K562 (cell line): ENCODE data around the gene GCNT2. TPM values are rescaled to one million over a fixed set of nuclear protein-coding genes. Genes with fewer than 3 reads are reported as not detected.

Experiments
- C11orf30 ChIP-seq: fragments of 450-650 bp; IDR thresholded peaks from 2 replicates; pipeline ENCODE4 v1.6.1; 2016; ENCODE audit warnings: low read depth, mild to moderate bottlenecking
- DIDO1 ChIP-seq: fragments of 450-650 bp; IDR thresholded peaks from 2 replicates; pipeline ENCODE4 v1.6.1; 2016; ENCODE audit warnings: low read depth, missing biosample characterization, missing genetic modification characterization
- FOXJ3 ChIP-seq: sonication (generic); formaldehyde crosslinking; IDR thresholded peaks from 2 replicates; pipeline ENCODE4 v1.4.0; 2020; ENCODE audit warnings: mild to moderate bottlenecking, missing genetic modification reagents
- GABPA ChIP-seq: fragments of 200-800 bp; sonication (Bioruptor generic); conservative IDR thresholded peaks from 2 replicates; pipeline ENCODE4 v1.6.1; 2016; ENCODE audit warnings: low read depth, missing genetic modification characterization, missing compliant biosample characterization
- HDAC3 ChIP-seq: fragments of 450-650 bp; IDR thresholded peaks from 2 replicates; pipeline ENCODE4 v1.6.1; 2018; ENCODE audit warnings: borderline replicate concordance, mild to moderate bottlenecking, moderate library complexity; ENCODE audit not compliant: partially characterized antibody
- HMG20A ChIP-seq: fragments of 450-650 bp; formaldehyde crosslinking; conservative IDR thresholded peaks from 2 replicates; pipeline ENCODE4 v1.4.0; 2020; ENCODE audit warnings: mild to moderate bottlenecking, mixed read lengths
- MECOM ChIP-seq: fragments of 250-450 bp; sonication (Bioruptor Pico); IDR thresholded peaks from 2 replicates; pipeline ENCODE4 v1.8.0; 2022; ENCODE audit warnings: inconsistent platforms
- MEIS2 ChIP-seq: fragments of 450-650 bp; IDR thresholded peaks from 2 replicates; pipeline ENCODE4 v1.6.1; 2014; ENCODE audit warnings: mild to moderate bottlenecking; ENCODE audit not compliant: partially characterized antibody
- NBN ChIP-seq: fragments of 450-650 bp; IDR thresholded peaks from 2 replicates; pipeline ENCODE4 v1.6.1; 2016; ENCODE audit warnings: low read depth, mild to moderate bottlenecking
- NFATC3 ChIP-seq: fragments of 450-650 bp; IDR thresholded peaks from 2 replicates; pipeline ENCODE4 v1.6.1; 2017; ENCODE audit warnings: mild to moderate bottlenecking
- NR2C2 ChIP-seq, 2 experiments: fragments of 200-800 bp in 1 of 2; sonication (Bioruptor generic) in 1 of 2; sonication (generic) in 1 of 2; formaldehyde crosslinking in 1 of 2; IDR thresholded peaks; 2 replicates each; pipeline versions ENCODE4 v1.6.1 to v1.8.0; 2016 to 2022; ENCODE audit warnings: mild to moderate bottlenecking in 1 of 2, missing compliant biosample characterization in 1 of 2, missing genetic modification characterization in 1 of 2, missing genetic modification reagents in 1 of 2
- NR3C1 ChIP-seq: sonication (generic); formaldehyde crosslinking; IDR thresholded peaks from 2 replicates; pipeline ENCODE4 v1.8.1; 2022; ENCODE audit warnings: missing genetic modification reagents
- NUFIP1 ChIP-seq: fragments of 450-650 bp; IDR thresholded peaks from 2 replicates; pipeline ENCODE4 v1.6.1; 2018; ENCODE audit not compliant: partially characterized antibody
- RBM34 ChIP-seq: fragments of 200-400 bp; formaldehyde crosslinking; IDR thresholded peaks from 2 replicates; pipeline ENCODE4 v1.6.1; 2018; ENCODE audit warnings: low read length, borderline replicate concordance; ENCODE audit not compliant: insufficient read depth
- SMARCE1 ChIP-seq: fragments of 450-650 bp; IDR thresholded peaks from 2 replicates; pipeline ENCODE4 v1.7.1; 2016; ENCODE audit warnings: mild to moderate bottlenecking
- SPI1 ChIP-seq: IDR thresholded peaks from 2 replicates; pipeline ENCODE4 v1.6.1; 2011; ENCODE audit warnings: low read depth, low read length, control low read depth, borderline replicate concordance
- U2AF1 ChIP-seq: fragments of 200-400 bp; formaldehyde crosslinking; optimal IDR thresholded peaks from 2 replicates; pipeline ENCODE3; 2017; ENCODE audit warnings: mild to moderate bottlenecking, low read depth, low read length, moderate library complexity
- ZNF184 ChIP-seq: sonication (generic); formaldehyde crosslinking; IDR thresholded peaks from 2 replicates; pipeline ENCODE4 v1.5.0; 2020; ENCODE audit warnings: missing genetic modification reagents
- ZNF445 ChIP-seq: fragments of 250-450 bp; sonication (Bioruptor Pico); IDR thresholded peaks from 2 replicates; pipeline ENCODE4 v1.4.0; 2020; ENCODE audit warnings: low read depth, mild to moderate bottlenecking, moderate library complexity
- polyA plus RNA-seq, 8 experiments: library from polyadenylated mRNA; depleted of rRNA in 4 of 8; stranded (reverse) in 5 of 8; unstranded in 3 of 8; fragments of >200 nt; fragmentation: Nextera tagmentation in 2 of 8; fragmentation: Illumina TruSeq in 1 of 8; extraction: Ambion mirVana in 2 of 8; extraction: Trizol in 1 of 8; gene quantifications; 2 replicates each; pipeline versions ENCODE4 v1.2.1 to v1.2.3, GENCODE V29; 2011 to 2014; ENCODE audit warnings: inconsistent platforms in 1 of 8, missing spikeins in 1 of 8
- total RNA-seq, 7 experiments: library from RNA; depleted of rRNA in 6 of 7; stranded (reverse); fragments of >200 nt in 6 of 7; fragmentation: Illumina TruSeq in 2 of 7; extraction: Trizol in 2 of 7; gene quantifications; 2 replicates each; pipeline versions ENCODE4 v1.2.1 to v1.2.3, GENCODE V29; 2011 to 2021; ENCODE audit warnings: low replicate concordance in 1 of 7
- TF ChIP-seq, protein P1 (sequence below): fragments of 450-650 bp; formaldehyde crosslinking; conservative IDR thresholded peaks from 2 replicates; pipeline ENCODE4 v1.4.0; 2022; ENCODE audit warnings: mild to moderate bottlenecking, missing genetic modification characterization
- TF ChIP-seq, protein P2 (sequence below): fragments of 250-450 bp; sonication (Bioruptor Pico); IDR thresholded peaks from 2 replicates; pipeline ENCODE4 v1.4.0; 2020
- TF ChIP-seq, protein P3 (sequence below): IDR thresholded peaks from 3 replicates; pipeline ENCODE4 v1.6.1; 2011; ENCODE audit warnings: borderline replicate concordance, mild to moderate bottlenecking; ENCODE audit not compliant: insufficient read length, insufficient read depth
- TF ChIP-seq, protein P4 (sequence below): fragments of 450-650 bp; formaldehyde crosslinking; IDR thresholded peaks from 2 replicates; pipeline ENCODE4 v1.4.0; 2020; ENCODE audit warnings: mild to moderate bottlenecking, moderate library complexity

GCNT2 gene
- total and polyA plus RNA-seq, 9 of the 15 experiments (the other 6 are each of a cell fraction or from before 2014, with no cell fraction given): 0.78 to 2.6 (median 1.6) TPM

DNA sequence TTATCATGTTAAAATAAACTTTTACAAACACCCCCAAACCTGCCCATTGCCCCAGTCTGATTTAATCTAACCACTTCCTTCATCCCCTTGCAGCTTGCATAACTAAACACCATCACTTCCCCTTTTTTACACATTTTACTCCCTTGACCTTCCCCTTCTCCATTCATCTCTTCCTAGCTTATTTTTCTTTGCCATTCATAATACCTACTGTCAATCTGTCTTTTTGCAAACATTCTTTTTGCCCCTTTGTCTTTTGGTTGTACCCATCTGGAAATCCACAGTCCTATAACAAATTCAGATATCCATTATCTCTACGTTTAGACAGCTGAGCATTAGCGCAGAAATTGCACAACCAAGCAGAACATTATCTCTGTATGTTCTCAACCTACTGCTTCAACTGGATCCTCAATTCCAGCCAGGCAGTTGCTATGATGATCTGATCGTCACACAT lies 122.1 kb downstream of the GCNT2 start (continued):
- TF ChIP-seq, protein P1, sequence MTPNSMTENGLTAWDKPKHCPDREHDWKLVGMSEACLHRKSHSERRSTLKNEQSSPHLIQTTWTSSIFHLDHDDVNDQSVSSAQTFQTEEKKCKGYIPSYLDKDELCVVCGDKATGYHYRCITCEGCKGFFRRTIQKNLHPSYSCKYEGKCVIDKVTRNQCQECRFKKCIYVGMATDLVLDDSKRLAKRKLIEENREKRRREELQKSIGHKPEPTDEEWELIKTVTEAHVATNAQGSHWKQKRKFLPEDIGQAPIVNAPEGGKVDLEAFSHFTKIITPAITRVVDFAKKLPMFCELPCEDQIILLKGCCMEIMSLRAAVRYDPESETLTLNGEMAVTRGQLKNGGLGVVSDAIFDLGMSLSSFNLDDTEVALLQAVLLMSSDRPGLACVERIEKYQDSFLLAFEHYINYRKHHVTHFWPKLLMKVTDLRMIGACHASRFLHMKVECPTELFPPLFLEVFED: peak; percentile 68; the same call in 1 of the 2 replicates
- TF ChIP-seq GABPA (peak; percentile 89), DIDO1 (peak; percentile 69), C11orf30 (peak; percentile 15; the same call in 1 of the 2 replicates), NBN (peak; percentile 84; the same call in 1 of the 2 replicates), HMG20A (CRISPR knock-in tag) (0 out of 2 replicates have a peak, but pooled peaks have one; percentile 27), ZNF445 (CRISPR knock-in tag) (no peak), MEIS2 (peak; percentile 32), NFATC3 (no peak), MECOM (peak; percentile 35; the same call in 1 of the 2 replicates), U2AF1 (no peak), SPI1 (peak; percentile 100), SMARCE1 (peak; percentile 99), NUFIP1 (no peak), FOXJ3 (no peak), ZNF184 (CRISPR knock-in tag) (no peak), RBM34 (no peak), HDAC3 (no peak), NR3C1 (no peak), NR2C2 (CRISPR knock-in tag; IDR thresholded peaks at IDR 0.05) (no peak), NR2C2 (tag; IDR thresholded peaks at IDR 0.05) (peak; percentile 68; the same call in 1 of the 2 replicates)
- TF ChIP-seq, protein P2, sequence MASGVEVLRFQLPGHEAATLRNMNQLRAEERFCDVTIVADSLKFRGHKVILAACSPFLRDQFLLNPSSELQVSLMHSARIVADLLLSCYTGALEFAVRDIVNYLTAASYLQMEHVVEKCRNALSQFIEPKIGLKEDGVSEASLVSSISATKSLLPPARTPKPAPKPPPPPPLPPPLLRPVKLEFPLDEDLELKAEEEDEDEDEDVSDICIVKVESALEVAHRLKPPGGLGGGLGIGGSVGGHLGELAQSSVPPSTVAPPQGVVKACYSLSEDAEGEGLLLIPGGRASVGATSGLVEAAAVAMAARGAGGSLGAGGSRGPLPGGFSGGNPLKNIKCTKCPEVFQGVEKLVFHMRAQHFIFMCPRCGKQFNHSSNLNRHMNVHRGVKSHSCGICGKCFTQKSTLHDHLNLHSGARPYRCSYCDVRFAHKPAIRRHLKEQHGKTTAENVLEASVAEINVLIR (CRISPR knock-in tag): no peak
- TF ChIP-seq, protein P3, sequence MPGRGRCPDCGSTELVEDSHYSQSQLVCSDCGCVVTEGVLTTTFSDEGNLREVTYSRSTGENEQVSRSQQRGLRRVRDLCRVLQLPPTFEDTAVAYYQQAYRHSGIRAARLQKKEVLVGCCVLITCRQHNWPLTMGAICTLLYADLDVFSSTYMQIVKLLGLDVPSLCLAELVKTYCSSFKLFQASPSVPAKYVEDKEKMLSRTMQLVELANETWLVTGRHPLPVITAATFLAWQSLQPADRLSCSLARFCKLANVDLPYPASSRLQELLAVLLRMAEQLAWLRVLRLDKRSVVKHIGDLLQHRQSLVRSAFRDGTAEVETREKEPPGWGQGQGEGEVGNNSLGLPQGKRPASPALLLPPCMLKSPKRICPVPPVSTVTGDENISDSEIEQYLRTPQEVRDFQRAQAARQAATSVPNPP: no peak
- TF ChIP-seq, protein P4, sequence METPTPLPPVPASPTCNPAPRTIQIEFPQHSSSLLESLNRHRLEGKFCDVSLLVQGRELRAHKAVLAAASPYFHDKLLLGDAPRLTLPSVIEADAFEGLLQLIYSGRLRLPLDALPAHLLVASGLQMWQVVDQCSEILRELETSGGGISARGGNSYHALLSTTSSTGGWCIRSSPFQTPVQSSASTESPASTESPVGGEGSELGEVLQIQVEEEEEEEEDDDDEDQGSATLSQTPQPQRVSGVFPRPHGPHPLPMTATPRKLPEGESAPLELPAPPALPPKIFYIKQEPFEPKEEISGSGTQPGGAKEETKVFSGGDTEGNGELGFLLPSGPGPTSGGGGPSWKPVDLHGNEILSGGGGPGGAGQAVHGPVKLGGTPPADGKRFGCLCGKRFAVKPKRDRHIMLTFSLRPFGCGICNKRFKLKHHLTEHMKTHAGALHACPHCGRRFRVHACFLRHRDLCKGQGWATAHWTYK (CRISPR knock-in tag): peak; percentile 14; the same call in 1 of the 2 replicates
